DOHH2 (cell line): Measurements from ENCODE around the gene SLC19A1.

Experiments used
- H3F3A ChIP-seq: fragments of 200-600 bp; sonication (generic), shearing (Covaris generic); 2 replicates; pipeline ENCODE4 v1.6.0; 2016; ENCODE audit warnings: antibody characterized with exemption, mild to moderate bottlenecking; ENCODE audit not compliant: control insufficient read depth, insufficient read depth
- H3K27ac ChIP-seq: fragments of 200-600 bp; sonication (generic); 2 replicates; pipeline ENCODE4 v1.5.1; 2014; ENCODE audit warnings: low read depth, mild to moderate bottlenecking, low read length, moderate library complexity
- H3K27me3 ChIP-seq: fragments of 200-600 bp; sonication (generic); 2 replicates; pipeline ENCODE4 v1.6.1; 2014; ENCODE audit warnings: mild to moderate bottlenecking, low read length, mixed read lengths; ENCODE audit not compliant: control insufficient read depth
- H3K36me3 ChIP-seq: fragments of 200-600 bp; sonication (generic); 2 replicates; pipeline ENCODE4 v1.6.1; 2014; ENCODE audit warnings: mild to moderate bottlenecking, low read length, moderate library complexity, mixed read lengths; ENCODE audit not compliant: control insufficient read depth
- H3K4me1 ChIP-seq: fragments of 200-600 bp; sonication (generic); 2 replicates; pipeline ENCODE4 v1.6.1; 2014; ENCODE audit warnings: mild to moderate bottlenecking, low read length, mixed read lengths; ENCODE audit not compliant: control insufficient read depth
- H3K4me2 ChIP-seq: fragments of 200-600 bp; sonication (generic); 2 replicates; pipeline ENCODE4 v1.6.0; 2014; ENCODE audit warnings: mild to moderate bottlenecking, low read length, moderate library complexity
- H3K4me3 ChIP-seq: fragments of 200-600 bp; sonication (generic); 2 replicates; pipeline ENCODE4 v1.5.1; 2014; ENCODE audit warnings: mild to moderate bottlenecking, low read length, mixed read lengths
- H3K79me2 ChIP-seq: fragments of 200-600 bp; sonication (generic); 2 replicates; pipeline ENCODE4 v1.6.1; 2014; ENCODE audit warnings: mild to moderate bottlenecking, low read length, mixed read lengths; ENCODE audit not compliant: control insufficient read depth
- H3K9me2 ChIP-seq: fragments of 200-600 bp; sonication (generic); replicated peaks from 2 replicates; pipeline ENCODE4 v1.6.1; 2014; ENCODE audit warnings: mild to moderate bottlenecking, low read length, mixed read lengths; ENCODE audit not compliant: control insufficient read depth
- H3K9me3 ChIP-seq: fragments of 200-600 bp; sonication (generic); 2 replicates; pipeline ENCODE4 v1.6.1; 2014; ENCODE audit warnings: antibody characterized with exemption, low read length, mixed read lengths; ENCODE audit not compliant: control insufficient read depth, insufficient read depth
- H4K20me1 ChIP-seq: fragments of 200-600 bp; sonication (generic); 2 replicates; pipeline ENCODE4 v1.6.0; 2014; ENCODE audit warnings: low read depth, mild to moderate bottlenecking, antibody characterized with exemption, low read length, moderate library complexity; ENCODE audit not compliant: control insufficient read depth, insufficient read depth
- EZH2phosphoT487 ChIP-seq: fragments of 200-600 bp; sonication (generic); IDR thresholded peaks from 2 replicates; pipeline ENCODE4 v1.6.1; 2017; ENCODE audit warnings: borderline replicate concordance, mild to moderate bottlenecking, antibody characterized with exemption, low read length, moderate library complexity, mixed read lengths
- TF ChIP-seq, protein P1 (sequence below): fragments of 200-600 bp; sonication (generic); IDR thresholded peaks from one replicate; pipeline ENCODE4 v1.5.1; 2014; ENCODE audit warnings: antibody characterized with exemption, mild to moderate bottlenecking, low read depth, low read length; ENCODE audit not compliant: poor library complexity, severe bottlenecking

SLC19A1 gene

GRCh38 chr21:45582128-45582527 lies 39.9 kb upstream of the SLC19A1 start:
- no peaks in the 10 kb centered on the region for H3K79me2 ChIP-seq
- no peaks in the 10 kb centered on the region for H3K9me2 ChIP-seq
- H3K4me1 ChIP-seq = no peaks in the 10 kb centered on the region

GRCh38 chr21:45581322-45581712 lies 39.1 kb upstream of the SLC19A1 start:
- peaks cover under 1% of the 10 kb centered on the region; the same call in 1 of the 2 replicates for H3K9me3 ChIP-seq
- no peaks in the 10 kb centered on the region for H3K4me1 ChIP-seq
- no peaks in the 10 kb centered on the region for H3K27me3 ChIP-seq
- no peak overlapping the region for H3K4me3 ChIP-seq
- TF ChIP-seq, protein P1, sequence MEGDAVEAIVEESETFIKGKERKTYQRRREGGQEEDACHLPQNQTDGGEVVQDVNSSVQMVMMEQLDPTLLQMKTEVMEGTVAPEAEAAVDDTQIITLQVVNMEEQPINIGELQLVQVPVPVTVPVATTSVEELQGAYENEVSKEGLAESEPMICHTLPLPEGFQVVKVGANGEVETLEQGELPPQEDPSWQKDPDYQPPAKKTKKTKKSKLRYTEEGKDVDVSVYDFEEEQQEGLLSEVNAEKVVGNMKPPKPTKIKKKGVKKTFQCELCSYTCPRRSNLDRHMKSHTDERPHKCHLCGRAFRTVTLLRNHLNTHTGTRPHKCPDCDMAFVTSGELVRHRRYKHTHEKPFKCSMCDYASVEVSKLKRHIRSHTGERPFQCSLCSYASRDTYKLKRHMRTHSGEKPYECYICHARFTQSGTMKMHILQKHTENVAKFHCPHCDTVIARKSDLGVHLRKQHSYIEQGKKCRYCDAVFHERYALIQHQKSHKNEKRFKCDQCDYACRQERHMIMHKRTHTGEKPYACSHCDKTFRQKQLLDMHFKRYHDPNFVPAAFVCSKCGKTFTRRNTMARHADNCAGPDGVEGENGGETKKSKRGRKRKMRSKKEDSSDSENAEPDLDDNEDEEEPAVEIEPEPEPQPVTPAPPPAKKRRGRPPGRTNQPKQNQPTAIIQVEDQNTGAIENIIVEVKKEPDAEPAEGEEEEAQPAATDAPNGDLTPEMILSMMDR = no peak
- no peak for TF ChIP-seq EZH2phosphoT487
- no peaks in the 10 kb centered on the region for H3K36me3 ChIP-seq
- no peaks in the 10 kb centered on the region for H4K20me1 ChIP-seq
- H3K27ac ChIP-seq = no peak overlapping the region
- H3K4me2 ChIP-seq = no peak overlapping the region
- H3F3A ChIP-seq = no peaks in the 10 kb centered on the region
- no peaks in the 10 kb centered on the region for H3K79me2 ChIP-seq
- no peaks in the 10 kb centered on the region for H3K9me2 ChIP-seq

More at GRCh38 chr21:45582128-45582527, 39.9 kb upstream of the SLC19A1 start:
- Histone ChIP-seq H3K4me2 (no peak overlapping the region), H3K27me3 (no peaks in the 10 kb centered on the region), H3F3A (no peaks in the 10 kb centered on the region), H3K36me3 (no peaks in the 10 kb centered on the region), H3K27ac (no peak overlapping the region), H4K20me1 (no peaks in the 10 kb centered on the region), H3K9me3 (peaks cover 2% of the 10 kb centered on the region; the same call in 1 of the 2 replicates), H3K4me3 (no peak overlapping the region)
- TF ChIP-seq, protein P1 = no peak

- Histone ChIP-seq H3K36me3 (no peaks in the 10 kb centered on the region), H3K4me3 (no peak overlapping the region), H3K27me3 (no peaks in the 10 kb centered on the region), H3K27ac (no peak overlapping the region), H3K4me1 (no peaks in the 10 kb centered on the region), H3K4me2 (no peak overlapping the region), H4K20me1 (no peaks in the 10 kb centered on the region), H3F3A (no peaks in the 10 kb centered on the region), H3K79me2 (no peaks in the 10 kb centered on the region), H3K9me2 (no peaks in the 10 kb centered on the region), H3K9me3 (no peaks in the 10 kb centered on the region; the same call in 1 of the 2 replicates)
- no peak for TF ChIP-seq EZH2phosphoT487
- TF ChIP-seq, protein P1 = no peak
Observed at GRCh38 chr21:45580576-45581321, 38.5 kb upstream of the SLC19A1 start.
